GM19238 (cell line): Measurements from ENCODE around the gene FAM168A.

Experiments
- DNase-seq: peaks from one replicate; pipeline ENCODE4 v3.0.0; 2011; ENCODE audit warnings: low spot score; ENCODE audit not compliant: insufficient read length

Gene FAM168A

DNA sequence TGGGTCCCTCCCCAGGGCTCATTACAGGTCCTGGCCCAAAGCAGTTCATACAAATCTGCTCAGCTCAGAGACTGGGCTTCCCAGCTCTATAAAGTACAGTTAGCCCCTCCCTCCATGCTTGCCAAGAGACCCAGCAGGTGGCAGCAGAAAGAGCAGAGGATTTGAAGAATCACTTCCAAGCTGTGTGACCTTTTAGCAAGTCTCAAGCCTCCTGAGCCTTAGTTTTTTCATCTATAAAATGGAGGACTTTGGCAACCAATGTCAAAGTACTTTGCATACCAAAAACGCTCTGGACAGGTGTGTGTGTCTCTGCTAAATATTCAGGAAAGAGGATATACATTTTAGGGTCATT, 195.1 kb downstream of the FAM168A start:
- DNase-seq, result no peak

GRCh38 chr11:73401924-73402833, 195.7 kb downstream of the FAM168A start:
- DNase-seq, result no peak

GRCh38 chr11:73401217-73401923, 196.5 kb downstream of the FAM168A start:
- no peak for DNase-seq

GRCh38 chr11:73400293-73400692, 197.6 kb downstream of the FAM168A start:
- no peak for DNase-seq

DNA sequence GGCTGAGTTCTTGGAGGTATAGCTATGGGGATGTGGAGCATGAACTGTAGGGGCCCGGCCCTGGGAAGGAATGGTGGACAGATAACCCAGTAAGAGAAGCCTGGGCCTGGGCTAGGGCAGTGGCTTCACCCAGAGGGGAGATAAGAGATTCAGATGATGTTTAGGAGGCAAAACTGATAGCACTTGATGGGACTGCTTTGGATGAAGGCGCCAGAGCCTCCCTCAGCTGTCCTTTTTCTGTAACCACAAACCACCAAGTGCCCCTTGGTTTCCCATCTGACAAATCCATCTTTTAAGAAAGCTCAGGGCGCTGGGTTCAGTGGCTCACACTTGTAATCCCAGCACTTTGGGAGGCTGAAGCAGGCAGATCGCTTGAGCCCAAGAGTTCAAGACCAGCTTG, 198.3 kb downstream of the FAM168A start:
- no peak for DNase-seq

- DNase-seq, result no peak
Measured at GRCh38 chr11:73399159-73399590, 198.7 kb downstream of the FAM168A start.

- no peak for DNase-seq
Measured at GRCh38 chr11:73398721-73399120, 199.2 kb downstream of the FAM168A start.

DNA sequence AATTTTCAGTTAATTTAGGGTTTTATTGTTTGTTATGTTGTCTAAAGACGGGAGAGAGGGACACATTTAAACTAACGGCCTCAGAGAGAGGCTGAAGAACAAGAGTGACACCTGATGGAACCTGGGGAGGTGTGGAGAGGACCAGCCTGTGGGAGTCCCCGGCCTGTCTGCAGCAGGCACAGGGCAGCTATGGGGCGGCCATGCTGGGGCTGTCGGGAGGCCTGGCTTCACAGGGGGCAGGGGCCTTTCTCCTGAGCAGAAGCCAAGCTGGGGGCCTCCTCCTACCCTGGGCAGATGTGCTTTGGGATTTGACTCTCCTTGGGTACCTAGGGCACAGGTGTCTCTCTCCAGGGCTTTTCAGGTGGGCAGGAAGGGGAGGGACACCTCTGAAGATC, 199.8 kb downstream of the FAM168A start:
- DNase-seq, result no peak

DNA sequence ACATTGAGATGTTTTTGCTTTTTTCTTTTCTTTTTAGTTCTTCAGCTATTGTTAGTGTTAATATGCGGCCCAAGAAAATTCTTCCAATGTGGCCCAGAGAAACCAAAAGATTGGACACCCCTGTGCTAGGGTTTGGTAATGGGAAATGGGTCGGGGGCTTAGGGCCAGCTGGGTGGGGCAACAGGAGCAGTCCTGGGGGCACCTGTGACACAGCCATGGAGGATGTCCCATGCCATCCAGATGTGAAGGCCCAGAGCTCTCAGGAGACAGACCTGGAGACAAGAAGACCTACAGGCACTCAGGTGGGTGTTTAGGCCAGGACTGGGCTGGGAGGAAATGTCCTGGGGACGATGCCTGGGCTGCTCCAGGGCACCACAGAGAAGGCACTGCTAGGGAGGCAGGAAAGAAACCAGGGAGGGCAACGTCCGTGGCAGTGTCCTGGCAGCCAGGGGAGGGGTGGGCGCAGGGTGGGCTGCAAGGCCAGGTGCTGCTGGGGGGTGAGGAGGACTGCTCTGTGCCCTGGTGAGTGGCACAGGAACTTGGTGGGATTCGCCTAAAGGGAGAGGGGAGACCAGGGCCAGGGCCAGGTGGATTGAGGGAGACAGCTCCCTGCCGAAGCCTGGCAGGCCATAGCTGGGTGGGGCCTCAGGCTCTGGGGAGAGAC, 200.3 kb downstream of the FAM168A start:
- DNase-seq, result no peak

- no peak for DNase-seq
Measured at GRCh38 chr11:73396985-73397384, 200.9 kb downstream of the FAM168A start.

GRCh38 chr11:73396251-73396930, 201.5 kb downstream of the FAM168A start:
- no peak for DNase-seq

DNA sequence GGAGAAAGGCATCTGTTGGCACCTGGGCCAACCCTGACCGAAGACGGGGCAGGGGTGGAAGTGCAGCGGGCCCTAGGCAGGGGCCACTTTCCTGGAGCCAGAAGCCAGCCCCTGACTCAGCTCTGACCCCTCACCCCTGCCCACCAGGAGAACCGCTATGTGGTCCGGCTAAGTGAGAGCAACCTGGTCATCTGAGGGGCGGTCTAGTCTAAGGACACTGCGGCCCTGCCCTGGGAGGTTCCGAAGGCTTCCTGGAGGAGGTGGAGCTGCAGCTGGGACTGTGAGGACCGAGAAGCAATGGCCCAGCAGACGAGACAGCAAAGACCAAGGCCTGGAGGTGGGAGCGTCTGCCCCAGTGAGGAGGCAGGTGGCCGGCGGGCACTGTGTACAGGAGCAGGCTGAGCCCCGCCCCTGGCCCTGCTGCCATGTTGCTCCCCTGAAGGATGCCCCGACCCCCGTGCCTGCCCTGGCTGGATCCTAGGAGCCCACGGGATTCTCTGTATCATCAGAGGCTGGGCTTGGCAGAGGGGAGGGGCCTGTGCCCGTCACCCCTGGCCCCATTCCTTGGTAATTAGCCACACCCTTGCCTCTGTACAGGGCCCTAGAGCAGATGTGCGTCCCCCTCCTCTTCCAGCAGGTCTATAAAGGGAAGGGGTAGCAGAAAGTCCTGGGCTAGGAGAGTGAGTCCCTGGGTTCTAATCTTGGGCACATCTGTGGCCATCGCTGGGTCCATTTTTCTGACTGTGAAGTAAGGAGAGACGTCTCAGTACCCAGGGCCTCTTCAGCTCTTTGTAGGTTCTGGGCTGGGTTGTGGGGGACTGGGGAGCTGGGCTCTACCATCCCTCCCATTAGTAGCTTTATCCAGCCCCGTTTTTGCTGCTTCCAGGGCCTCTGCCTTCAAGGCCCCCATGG, 202.4 kb downstream of the FAM168A start:
- DNase-seq, result no peak

DNA sequence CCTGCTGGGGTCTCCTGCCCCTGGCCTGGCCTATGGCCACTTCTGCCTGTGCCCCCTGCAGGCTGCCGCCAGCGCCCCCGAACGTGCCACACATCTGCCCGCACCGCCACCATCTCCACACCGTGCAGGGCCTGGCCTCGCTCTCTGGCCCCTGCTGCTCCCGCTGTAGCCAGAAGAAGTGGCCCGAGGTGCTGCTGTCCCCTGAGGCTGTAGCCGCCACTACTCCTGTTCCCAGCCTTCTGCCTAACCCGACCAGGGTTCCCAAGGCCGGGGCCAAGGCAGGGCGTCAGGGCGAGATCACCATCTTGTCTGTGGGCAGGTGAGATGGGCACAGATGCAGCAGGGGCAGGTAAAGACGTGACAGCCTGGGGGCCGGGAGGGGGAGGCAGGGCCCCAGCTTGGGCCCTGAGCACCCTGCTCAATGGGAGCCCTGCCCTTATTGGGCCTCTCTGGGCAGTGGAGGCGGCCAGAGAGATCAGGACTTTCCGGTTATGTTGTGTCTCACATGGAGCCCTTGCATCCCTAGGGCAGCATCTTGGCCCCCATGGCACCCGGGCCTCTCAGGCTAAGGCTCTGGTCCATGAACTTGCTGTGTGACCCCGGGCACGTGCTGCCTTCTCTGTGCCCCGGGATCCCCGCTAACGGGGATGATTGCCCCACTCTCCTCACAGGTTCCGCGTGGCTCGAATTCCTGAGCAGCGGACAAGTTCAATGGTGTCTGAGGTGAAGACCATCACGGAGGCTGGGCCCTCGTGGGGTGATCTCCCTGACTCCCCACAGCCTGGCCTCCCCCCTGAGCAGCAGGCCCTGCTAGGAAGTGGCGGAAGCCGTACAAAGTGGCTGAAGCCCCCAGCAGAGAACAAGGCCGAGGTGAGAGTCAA, 203.3 kb downstream of the FAM168A start:
- DNase-seq, result no peak

- DNase-seq, result peak; percentile 77
Measured at GRCh38 chr11:73393479-73394415, 204.2 kb downstream of the FAM168A start.

DNA sequence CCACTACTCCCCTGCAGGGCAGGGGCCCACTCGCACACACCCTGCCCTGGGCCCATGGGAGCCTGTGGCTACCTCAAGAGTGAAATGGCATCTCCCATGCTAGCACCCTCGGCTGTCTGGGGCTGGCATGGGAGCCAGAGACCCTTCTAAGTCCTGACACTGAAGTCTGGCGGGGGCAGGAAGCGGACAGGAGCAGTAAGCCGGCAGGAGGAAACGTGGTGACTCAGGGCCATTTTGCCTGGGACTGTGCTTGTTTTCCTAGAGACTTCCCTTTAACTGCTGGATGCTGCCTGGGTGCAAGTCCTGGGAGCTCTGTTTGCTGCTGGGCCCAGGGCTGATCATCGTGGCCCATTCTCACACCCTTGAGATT, 204.9 kb downstream of the FAM168A start:
- no peak for DNase-seq

DNA sequence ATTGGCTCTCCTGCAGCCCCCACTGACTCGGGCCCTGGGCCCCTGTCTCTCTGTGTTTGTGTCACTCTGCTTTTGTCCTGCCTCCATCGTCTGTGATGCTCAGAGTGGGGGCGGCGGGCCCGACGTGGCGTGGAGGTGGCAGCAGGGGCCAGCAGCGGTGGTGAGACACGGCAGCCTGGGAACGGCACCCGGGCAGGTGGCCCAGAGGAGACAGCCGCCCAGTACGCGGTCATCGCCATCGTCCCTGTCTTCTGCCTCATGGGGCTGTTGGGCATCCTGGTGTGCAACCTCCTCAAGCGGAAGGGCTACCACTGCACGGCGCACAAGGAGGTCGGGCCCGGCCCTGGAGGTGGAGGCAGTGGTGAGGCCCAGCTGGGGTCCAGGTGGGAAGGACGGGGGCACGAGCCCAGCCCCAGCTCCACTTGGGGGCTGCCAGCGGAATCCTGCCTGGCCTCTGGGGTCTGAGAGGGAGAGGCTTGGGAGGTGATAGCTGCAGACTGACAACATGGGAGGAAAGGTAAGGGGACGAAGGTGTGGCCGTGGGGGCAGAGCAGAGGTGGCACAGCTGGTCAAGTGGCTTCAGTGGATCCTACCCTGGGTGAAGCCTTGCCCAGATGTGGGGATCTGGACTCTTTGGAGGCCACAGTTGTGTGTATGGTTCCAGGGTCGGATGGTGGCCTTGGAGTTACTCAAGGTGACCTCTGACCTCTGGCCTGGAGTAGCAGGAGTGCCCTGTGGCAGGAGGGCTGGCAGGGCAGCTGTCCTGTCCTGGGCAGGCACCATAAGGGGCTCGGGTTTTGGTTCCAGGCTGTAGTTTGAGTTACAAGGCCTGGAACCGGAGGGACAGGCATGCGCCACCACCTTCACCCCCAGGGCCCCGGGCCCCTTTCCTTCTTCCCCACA, 205.6 kb downstream of the FAM168A start:
- no peak for DNase-seq

- no peak for DNase-seq
Measured at GRCh38 chr11:73391665-73392064, 206.2 kb downstream of the FAM168A start.
